GM21825 (cell line): ENCODE measurements around the gene ELL.
A peak's percentile ranks its signal among the peaks of the same experiment; 100 is the strongest.
"Not testable (repeated sequence)": the region's sequence is repeated elsewhere in the genome, so short reads cannot be mapped to it uniquely, and the experiment has no call there.

ENCODE experiments used
- ATAC-seq: cut with Tn5 transposase; IDR thresholded peaks from one replicate; pipeline ENCODE4 v1.9.1; 2021; ENCODE audit warnings: mild to moderate bottlenecking, moderate library complexity; ENCODE audit not compliant: unreplicated experiment

The ELL gene

GRCh38 chr19:18405754-18406153, 116.1 kb downstream of the ELL start:
- not testable (repeated sequence) for ATAC-seq

- not testable (repeated sequence) for ATAC-seq
Observed at GRCh38 chr19:18402455-18403248, 119.2 kb downstream of the ELL start.

GRCh38 chr19:18401580-18402112, 120.2 kb downstream of the ELL start:
- ATAC-seq: no peak

- ATAC-seq: no peak
Observed at GRCh38 chr19:18399008-18399407, 122.9 kb downstream of the ELL start.

GRCh38 chr19:18397242-18398202, 124.3 kb downstream of the ELL start, which contains the start of gene LRRC25:
TSS of gene LRRC25 (minus strand) at chr19:18397622. CDS start at chr19:18396963, 659 bp downstream.
- ATAC-seq: peak; percentile 48

GRCh38 chr19:18396471-18397241, 125.2 kb downstream of the ELL start:
- no peak for ATAC-seq

- ATAC-seq: no peak
Observed at GRCh38 chr19:18393836-18394235, 128.0 kb downstream of the ELL start.

GRCh38 chr19:18392926-18393325, 128.9 kb downstream of the ELL start:
- no peak for ATAC-seq
